GM12878 (cell line): ENCODE measurements around the gene LAMA2. TPM values are rescaled to one million over a fixed set of nuclear protein-coding genes. Genes with fewer than 3 reads are reported as not detected.

Experiments used
- CEBPZ ChIP-seq: fragments of 150-350 bp; IDR thresholded peaks from 2 replicates; pipeline ENCODE4 v1.6.1; 2016; ENCODE audit warnings: low read depth, low read length
- CTCF ChIP-seq, 3 experiments: IDR thresholded peaks in 2 of 3; conservative IDR thresholded peaks in 1 of 3; 2 replicates each; pipeline ENCODE4 v1.5.1; 2011; ENCODE audit warnings: low read depth in 3 of 3, low read length in 3 of 3, mild to moderate bottlenecking in 3 of 3, control low read depth in 2 of 3, moderate library complexity in 2 of 3, inconsistent platforms in 1 of 3, mixed read lengths in 1 of 3; ENCODE audit not compliant: control insufficient read depth in 2 of 3, insufficient read depth in 1 of 3; ENCODE audit errors: extremely low read depth in 1 of 3
- KAT2A ChIP-seq: conservative IDR thresholded peaks from 2 replicates; pipeline ENCODE4 v1.6.1; 2011; ENCODE audit warnings: low read depth, low read length; ENCODE audit not compliant: control insufficient read depth
- RB1 ChIP-seq: fragments of 450-650 bp; formaldehyde crosslinking; IDR thresholded peaks from 2 replicates; pipeline ENCODE4 v1.6.1; 2017; ENCODE audit warnings: mild to moderate bottlenecking, borderline replicate concordance
- STAT3 ChIP-seq: IDR thresholded peaks from 2 replicates; pipeline ENCODE4 v1.6.1; 2011; ENCODE audit warnings: low read depth, low read length, improper control_type of control experiment
- WRNIP1 ChIP-seq: IDR thresholded peaks from 2 replicates; pipeline ENCODE4 v1.6.1; 2011; ENCODE audit warnings: low read depth, low read length, improper control_type of control experiment, borderline replicate concordance
- polyA plus RNA-seq, 11 experiments: library from polyadenylated mRNA; depleted of rRNA in 4 of 11; unstranded in 6 of 11; stranded (reverse) in 5 of 11; fragments of >200 nt; fragmentation: Nextera tagmentation in 4 of 11; fragmentation: Illumina TruSeq in 1 of 11; extraction: Ambion mirVana in 4 of 11; extraction: Trizol in 1 of 11; gene quantifications; 1 replicate in 1 of 11; 2 replicates in 10 of 11; pipeline versions ENCODE4 v1.2.1 to v1.2.3, GENCODE V29; 2011 to 2016; ENCODE audit warnings: inconsistent platforms in 2 of 11, missing spikeins in 2 of 11, low read depth in 1 of 11
- total RNA-seq, 4 experiments: library from RNA; depleted of rRNA in 3 of 4; stranded (reverse); fragments of >200 nt in 3 of 4; fragmentation: Illumina TruSeq in 1 of 4; extraction: Trizol in 1 of 4; gene quantifications; 2 replicates each; pipeline versions ENCODE4 v1.2.1 to v1.2.3, GENCODE V29; 2013 to 2021
- TF ChIP-seq, protein P1 (sequence below): fragments of 450-650 bp; IDR thresholded peaks from 2 replicates; pipeline ENCODE4 v1.6.1; 2018; ENCODE audit warnings: borderline replicate concordance, mild to moderate bottlenecking; ENCODE audit not compliant: partially characterized antibody

LAMA2 gene
- total and polyA plus RNA-seq, 10 of the 15 experiments (the other 5 are each of a cell fraction or from before 2014, with no cell fraction given), result 0.04 to 2.0 (median 0.37) TPM; not detected in 1

DNA sequence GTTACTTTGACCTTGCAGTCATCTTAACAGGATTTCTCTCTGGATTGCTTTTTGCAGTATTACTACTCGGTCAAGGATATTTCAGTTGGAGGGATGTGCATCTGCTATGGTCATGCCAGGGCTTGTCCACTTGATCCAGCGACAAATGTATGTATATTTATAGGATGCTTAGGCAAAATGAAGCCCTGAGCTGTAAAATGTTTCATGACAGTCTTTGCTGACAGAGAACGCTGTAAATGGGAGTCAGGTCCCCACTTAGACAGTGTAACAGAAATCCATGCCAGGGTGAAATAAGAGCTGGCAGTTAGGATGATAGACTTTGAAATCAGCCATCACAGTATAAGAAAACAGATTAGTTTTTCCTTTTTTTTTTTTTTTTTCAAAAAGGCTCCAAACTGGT is 264.0 kb downstream of the LAMA2 start (continued):
- no peak for TF ChIP-seq CEBPZ
- TF ChIP-seq KAT2A, result no peak
- TF ChIP-seq CTCF (IDR thresholded peaks at IDR 0.05 in 2 of 3, conservative IDR thresholded peaks at IDR 0.05 in 1 of 3; ENCODE audit: control insufficient read depth in 2 of 3, extremely low read depth in 1 of 3, insufficient read depth in 1 of 3, low read depth in 3 of 3, low read length in 3 of 3), result no peak
- TF ChIP-seq WRNIP1, result no peak
- no peak for TF ChIP-seq RB1
- no peak for TF ChIP-seq STAT3
- TF ChIP-seq, protein P1, sequence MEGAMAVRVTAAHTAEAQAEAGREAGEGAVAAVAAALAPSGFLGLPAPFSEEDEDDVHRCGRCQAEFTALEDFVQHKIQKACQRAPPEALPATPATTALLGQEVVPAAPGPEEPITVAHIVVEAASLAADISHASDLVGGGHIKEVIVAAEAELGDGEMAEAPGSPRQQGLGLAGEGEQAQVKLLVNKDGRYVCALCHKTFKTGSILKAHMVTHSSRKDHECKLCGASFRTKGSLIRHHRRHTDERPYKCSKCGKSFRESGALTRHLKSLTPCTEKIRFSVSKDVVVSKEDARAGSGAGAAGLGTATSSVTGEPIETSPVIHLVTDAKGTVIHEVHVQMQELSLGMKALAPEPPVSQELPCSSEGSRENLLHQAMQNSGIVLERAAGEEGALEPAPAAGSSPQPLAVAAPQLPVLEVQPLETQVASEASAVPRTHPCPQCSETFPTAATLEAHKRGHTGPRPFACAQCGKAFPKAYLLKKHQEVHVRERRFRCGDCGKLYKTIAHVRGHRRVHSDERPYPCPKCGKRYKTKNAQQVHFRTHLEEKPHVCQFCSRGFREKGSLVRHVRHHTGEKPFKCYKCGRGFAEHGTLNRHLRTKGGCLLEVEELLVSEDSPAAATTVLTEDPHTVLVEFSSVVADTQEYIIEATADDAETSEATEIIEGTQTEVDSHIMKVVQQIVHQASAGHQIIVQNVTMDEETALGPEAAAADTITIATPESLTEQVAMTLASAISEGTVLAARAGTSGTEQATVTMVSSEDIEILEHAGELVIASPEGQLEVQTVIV, result no peak
